Brain microvascular endothelial cell (primary cell): ENCODE results near the gene AJUBA.
A peak's percentile ranks its signal among the peaks of the same experiment; 100 is the strongest.

Experiments
- DNase-seq: peaks from one replicate; pipeline ENCODE4 v3.0.0-alpha.2; 2020
- H3K27ac ChIP-seq: fragments of 250-450 bp; sonication (Bioruptor Pico); 2 replicates; pipeline ENCODE4 v1.5.1; 2020; ENCODE audit warnings: mild to moderate bottlenecking, moderate library complexity
- H3K27me3 ChIP-seq: fragments of 250-450 bp; sonication (Bioruptor Pico); replicated peaks from 2 replicates; pipeline ENCODE4 v1.5.1; 2020; ENCODE audit warnings: mild to moderate bottlenecking
- H3K36me3 ChIP-seq: fragments of 250-450 bp; sonication (Bioruptor Pico); replicated peaks from 2 replicates; pipeline ENCODE4 v1.5.1; 2020; ENCODE audit warnings: mild to moderate bottlenecking
- H3K4me3 ChIP-seq: 2 replicates; pipeline ENCODE4 v1.5.1; 2011; ENCODE audit warnings: low read depth, mild to moderate bottlenecking, control low read depth, low read length, moderate library complexity
- CTCF ChIP-seq: IDR thresholded peaks from 2 replicates; pipeline ENCODE4 v1.5.1; 2011; ENCODE audit warnings: low read depth, mild to moderate bottlenecking, moderate library complexity, low read length, control low read depth, inconsistent platforms; ENCODE audit errors: missing control alignments
- in situ Hi-C: cut with HindIII; loops from 2 replicates; pipeline ENCODE4 v1.10.0; 2017; ENCODE audit warnings: low sequenced_read_pairs, low pct_ligation_motif_present

Gene AJUBA

GRCh38 chr14:22995889-22996625 is 13.7 kb upstream of the AJUBA start:
- in situ Hi-C loops: no loop called here
- TF ChIP-seq CTCF: no peak
- Histone ChIP-seq H3K36me3 (no peaks in the 10 kb centered on the region), H3K27me3 (no peaks in the 10 kb centered on the region), H3K27ac (no peak overlapping the region), H3K4me3 (no peak overlapping the region)
- DNase-seq: no peak

DNA sequence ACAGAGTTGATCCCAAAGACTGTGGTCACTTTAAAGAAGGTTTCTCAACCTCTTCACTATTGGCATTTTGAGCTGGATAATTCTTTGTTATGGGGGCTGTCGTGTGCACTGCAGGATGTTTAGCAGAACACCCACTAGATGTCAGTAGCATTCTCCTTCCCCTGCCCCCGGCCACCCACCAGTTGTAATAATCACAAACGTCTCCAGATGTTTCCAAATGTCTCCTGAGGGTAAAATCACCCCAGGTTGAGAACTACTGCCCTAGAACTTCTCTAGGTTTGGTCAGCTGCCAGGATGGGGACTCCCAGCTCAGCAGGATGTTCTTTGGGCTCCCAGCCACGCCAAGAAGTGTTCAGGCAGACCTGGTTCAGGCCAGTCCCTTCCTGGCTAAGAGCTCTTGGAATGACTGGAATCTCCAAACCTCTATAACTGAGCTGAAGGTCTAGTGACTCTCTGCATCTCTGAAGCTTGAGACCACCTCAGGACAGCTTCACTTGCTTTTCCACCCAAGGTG is 12.5 kb upstream of the AJUBA start:
- Histone ChIP-seq H3K27me3 (no peaks in the 10 kb centered on the region), H3K27ac (no peak overlapping the region), H3K4me3 (no peak overlapping the region), H3K36me3 (no peaks in the 10 kb centered on the region)
- DNase-seq: no peak
- TF ChIP-seq CTCF: peak; percentile 82
- in situ Hi-C loops: no loop called here

- Histone ChIP-seq H3K4me3 (no peak overlapping the region), H3K36me3 (no peaks in the 10 kb centered on the region), H3K27me3 (no peaks in the 10 kb centered on the region), H3K27ac (no peak overlapping the region)
- in situ Hi-C loops: no loop called here
- DNase-seq: no peak
- no peak for TF ChIP-seq CTCF
Observed at GRCh38 chr14:22993517-22993916, 11.2 kb upstream of the AJUBA start.

GRCh38 chr14:22991852-22992251 is 9.5 kb upstream of the AJUBA start:
- H3K27ac ChIP-seq: no peak overlapping the region
- no peak for TF ChIP-seq CTCF
- no peaks in the 10 kb centered on the region for H3K27me3 ChIP-seq
- peaks cover 2% of the 10 kb centered on the region for H3K36me3 ChIP-seq
- in situ Hi-C loops: no loop called here
- no peak for DNase-seq
- no peak overlapping the region for H3K4me3 ChIP-seq

GRCh38 chr14:22987291-22987690 is 4.9 kb upstream of the AJUBA start:
- no peak overlapping the region for H3K27ac ChIP-seq
- no peaks in the 10 kb centered on the region for H3K27me3 ChIP-seq
- H3K4me3 ChIP-seq: no peak overlapping the region
- no peak for DNase-seq
- peaks cover 2% of the 10 kb centered on the region for H3K36me3 ChIP-seq
- in situ Hi-C loops: loop anchor here (10.0 kb wide), 1 partner anchor 58 kb away; the partner anchor contains the start of gene PSMB11
- TF ChIP-seq CTCF: no peak
